SKM-1 treated with dmso at 0.1 percent for 144 hours (cell line): ENCODE measurements around the gene CILP2.
A peak's percentile ranks its signal among the peaks of the same experiment; 100 is the strongest.

Experiments
- DNase-seq: peaks from one replicate; lab custom pipeline; 2025; ENCODE audit not compliant: unreplicated experiment; lab: John Stamatoyannopoulos, UW

Gene CILP2

GRCh38 chr19:19543640-19544039, 5.6 kb downstream of the CILP2 start:
- no peak for DNase-seq

GRCh38 chr19:19544257-19544953, 6.3 kb downstream of the CILP2 start:
- no peak for DNase-seq

DNA sequence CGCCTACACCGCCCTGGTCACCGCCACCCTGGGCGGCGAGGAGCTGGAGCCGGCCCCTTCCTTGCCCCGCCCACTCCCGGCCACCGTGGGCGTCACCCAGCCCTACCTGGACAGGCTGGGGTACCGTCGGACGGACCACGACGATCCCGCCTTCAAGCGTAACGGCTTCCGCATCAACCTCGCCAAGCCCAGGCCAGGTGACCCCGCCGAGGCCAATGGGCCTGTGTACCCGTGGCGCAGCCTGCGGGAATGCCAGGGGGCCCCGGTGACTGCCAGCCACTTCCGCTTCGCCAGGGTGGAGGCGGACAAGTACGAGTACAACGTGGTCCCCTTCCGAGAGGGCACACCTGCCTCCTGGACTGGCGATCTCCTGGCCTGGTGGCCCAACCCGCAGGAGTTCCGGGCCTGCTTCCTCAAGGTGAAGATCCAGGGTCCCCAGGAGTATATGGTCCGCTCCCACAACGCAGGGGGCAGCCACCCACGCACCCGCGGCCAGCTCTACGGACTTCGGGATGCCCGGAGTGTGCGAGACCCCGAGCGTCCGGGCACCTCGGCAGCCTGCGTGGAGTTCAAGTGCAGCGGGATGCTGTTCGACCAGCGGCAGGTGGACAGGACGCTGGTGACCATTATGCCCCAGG, 7.0 kb downstream of the CILP2 start:
- no peak for DNase-seq

DNA sequence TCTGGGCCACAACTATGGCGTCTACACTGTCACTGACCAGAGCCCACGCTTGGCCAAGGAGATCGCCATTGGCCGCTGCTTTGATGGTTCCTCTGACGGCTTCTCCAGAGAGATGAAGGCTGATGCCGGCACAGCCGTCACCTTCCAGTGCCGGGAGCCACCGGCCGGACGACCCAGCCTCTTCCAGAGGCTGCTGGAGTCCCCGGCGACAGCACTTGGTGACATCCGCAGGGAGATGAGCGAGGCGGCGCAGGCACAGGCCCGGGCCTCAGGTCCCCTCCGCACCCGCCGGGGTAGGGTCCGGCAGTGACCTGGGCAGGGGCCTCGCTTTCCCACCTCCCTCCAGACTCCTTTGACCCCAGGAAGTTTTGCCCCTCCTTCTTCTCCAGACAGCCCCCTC, 7.6 kb downstream of the CILP2 start:
- DNase-seq, result no peak

- no peak for DNase-seq
Observed at GRCh38 chr19:19546751-19547162, 8.7 kb downstream of the CILP2 start.

DNA sequence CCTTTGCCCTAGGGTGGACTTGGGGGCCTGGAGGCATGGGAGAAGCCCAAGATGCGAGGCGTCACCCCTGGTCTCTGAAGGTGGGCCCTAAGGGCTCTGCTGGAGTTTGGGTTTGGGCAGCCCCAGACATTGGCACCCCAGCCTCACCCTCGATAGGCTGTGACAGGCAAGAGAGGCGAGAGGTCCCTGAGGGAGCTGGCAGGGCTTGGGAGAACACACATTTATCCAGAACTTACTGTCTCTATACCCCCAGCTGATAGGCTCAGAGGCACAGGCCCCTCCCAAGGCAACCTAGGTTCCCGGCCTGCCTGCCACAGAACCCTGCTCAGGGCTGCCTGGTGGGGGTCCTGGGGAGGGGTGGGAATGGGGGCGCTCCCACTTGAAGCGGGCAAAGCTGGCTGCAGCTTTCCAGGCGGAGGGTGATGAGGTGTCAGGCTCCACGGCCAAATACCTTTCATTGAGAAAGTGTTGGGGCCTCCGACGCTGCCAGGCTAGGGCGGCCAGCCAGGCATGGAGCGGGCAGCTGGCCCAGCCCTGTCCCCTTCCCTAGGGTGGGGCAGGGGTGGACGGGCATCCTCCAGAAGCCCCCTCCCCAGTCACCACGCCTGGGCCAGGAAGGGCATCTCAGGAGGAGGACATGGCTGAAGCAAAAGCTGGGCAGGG, 9.7 kb downstream of the CILP2 start:
- DNase-seq, result no peak

DNA sequence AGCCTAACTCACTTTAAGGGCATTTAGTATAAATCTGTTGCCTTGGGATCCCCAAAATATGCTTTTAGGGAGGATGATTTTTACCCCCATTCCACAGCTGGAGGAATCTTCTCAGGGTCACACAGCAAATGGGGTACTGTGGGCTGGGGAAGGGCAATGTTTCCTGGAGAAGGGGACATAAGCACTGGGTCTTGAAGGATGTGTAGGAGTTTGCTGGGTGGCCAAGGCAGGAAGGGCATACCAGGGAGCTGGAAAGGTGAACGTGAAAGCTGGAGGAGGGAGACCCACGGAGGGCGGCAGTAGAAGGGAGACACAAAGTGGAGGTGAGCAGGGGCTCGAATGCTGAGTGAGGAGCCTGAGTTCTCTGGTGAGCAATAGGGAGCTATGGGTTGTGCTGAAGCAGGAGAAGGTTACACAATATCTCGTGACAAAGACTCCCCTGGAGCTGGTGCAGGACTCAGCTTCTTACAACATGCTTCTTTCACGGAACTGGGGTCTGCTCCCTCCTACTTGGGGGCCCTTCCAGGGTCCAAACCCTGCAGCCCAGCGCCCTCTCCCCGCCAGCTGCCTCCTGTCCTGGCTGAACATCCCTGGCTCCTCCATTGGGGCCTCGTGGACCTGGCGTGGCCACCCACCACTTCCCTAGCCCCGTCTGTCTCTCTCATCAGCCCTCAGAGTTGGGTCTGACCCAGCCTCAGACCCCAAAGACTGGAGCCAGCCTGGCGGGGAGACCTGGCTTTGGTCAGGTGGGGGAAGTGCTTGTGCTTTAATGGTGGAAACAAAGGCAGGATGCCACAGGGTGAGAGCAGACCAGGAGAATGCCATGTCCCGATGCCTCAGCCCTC, 11.1 kb downstream of the CILP2 start:
- peak; percentile 34 for DNase-seq

- DNase-seq, result no peak
Observed at GRCh38 chr19:19549804-19550464, 11.9 kb downstream of the CILP2 start.

- DNase-seq, result no peak
Observed at GRCh38 chr19:19550485-19550929, 12.4 kb downstream of the CILP2 start.

- DNase-seq, result no peak
Observed at GRCh38 chr19:19550972-19551852, 13.1 kb downstream of the CILP2 start.

DNA sequence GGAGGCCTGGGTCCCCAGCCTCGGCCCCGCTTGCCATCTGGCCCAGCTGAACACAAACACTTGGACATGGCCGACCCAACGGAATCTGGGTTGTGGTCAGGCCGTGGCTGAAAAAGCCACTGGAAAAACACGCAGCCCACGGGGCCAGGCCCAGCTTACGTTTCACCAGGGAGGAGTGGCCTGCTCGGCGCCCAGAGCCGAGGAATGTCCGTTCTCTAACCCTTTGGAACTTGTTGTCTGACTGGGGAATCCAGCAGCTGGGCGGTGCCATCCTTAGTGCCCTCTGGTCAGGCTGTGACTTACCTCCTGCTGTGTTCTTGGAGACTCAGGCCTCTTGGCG, 13.8 kb downstream of the CILP2 start:
- DNase-seq, result no peak

DNA sequence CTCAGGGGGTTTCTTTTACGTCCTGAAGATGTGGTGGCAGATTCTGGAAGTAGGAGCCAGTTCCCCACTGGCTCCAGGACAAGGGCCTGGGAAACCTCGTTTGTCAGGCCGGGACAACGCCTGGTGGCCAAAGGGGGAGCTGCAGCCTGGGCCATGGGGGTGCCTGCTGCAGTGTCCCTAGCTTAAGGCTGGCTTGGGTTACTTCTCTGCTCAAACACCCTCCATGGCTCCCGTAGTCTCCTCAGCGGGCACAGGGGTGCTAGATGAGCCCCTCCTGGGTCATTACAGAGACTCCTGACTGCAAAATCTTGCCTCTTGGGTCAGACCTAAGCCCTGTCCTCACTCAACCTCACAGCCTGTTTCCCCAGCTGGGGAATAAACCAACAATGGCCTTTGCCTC, 14.7 kb downstream of the CILP2 start:
- peak; percentile 28 for DNase-seq

DNA sequence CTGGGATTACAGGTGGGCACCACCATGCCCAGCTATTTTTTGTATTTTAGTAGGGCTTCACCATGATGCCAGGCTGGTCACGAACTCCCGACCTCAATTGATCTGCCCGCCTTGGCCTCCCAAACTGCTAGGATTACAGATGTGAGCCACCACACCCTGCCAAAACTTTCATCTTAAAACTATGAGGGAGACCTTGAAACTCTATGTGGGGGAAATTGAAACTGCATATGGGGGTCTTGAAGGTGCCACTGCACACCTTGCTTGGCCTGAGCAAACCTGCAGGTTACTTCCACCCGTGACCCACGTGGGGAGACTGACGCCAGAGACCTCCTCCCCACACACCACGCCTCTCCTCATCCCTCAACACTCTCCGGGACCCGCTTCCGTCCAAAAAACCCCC, 15.6 kb downstream of the CILP2 start:
- no peak for DNase-seq

DNA sequence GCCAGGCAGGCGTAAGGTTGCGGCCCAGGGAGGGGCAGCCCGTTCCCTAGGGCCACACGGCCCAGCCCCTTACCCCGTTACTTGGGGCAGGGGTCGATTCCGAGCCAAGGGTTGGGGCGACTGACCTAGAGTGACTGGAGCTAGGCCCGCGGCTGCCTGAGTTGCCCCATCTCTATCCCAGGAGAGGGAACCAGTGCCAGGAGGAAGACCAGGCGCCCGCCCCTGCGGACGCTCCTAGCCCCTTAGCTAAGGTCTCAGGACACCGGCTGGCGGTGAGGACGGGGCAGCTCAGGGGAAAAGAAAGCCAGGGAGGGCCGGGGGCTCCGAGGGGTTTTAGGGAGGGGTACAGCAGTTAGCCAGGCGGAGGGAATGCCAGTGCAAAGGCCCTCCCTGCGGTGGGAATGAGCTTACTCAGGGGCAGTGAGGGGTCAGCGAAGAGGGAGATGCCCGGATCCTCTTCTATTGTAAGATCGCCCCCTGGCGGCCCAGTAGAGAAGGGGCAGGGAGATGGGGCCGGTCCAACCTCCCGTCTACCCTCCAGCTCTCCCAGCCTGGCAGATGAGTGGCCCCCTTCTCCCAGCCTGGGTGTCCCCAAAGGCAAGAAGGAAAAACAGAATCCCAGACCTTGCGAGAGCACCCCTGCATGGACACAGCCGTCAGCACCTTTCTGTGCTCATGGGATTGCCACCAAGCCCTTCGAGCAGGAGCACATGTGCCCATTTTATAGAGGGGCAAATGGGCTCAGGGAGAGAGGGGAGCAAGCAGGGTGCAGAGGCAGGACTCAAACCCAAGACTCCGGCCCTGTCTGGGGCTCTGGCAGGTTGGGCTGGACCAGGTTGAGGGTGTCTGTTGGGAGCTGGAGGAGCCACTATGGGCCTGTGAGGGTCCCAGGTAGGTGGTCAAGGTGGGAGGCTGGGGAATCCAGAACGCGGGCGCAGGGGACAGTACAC, 16.3 kb downstream of the CILP2 start:
- peak; percentile 58 for DNase-seq

- no peak for DNase-seq
Observed at GRCh38 chr19:19558055-19558454, 20.0 kb downstream of the CILP2 start.

GRCh38 chr19:19558636-19559035, 20.6 kb downstream of the CILP2 start:
- DNase-seq, result no peak

DNA sequence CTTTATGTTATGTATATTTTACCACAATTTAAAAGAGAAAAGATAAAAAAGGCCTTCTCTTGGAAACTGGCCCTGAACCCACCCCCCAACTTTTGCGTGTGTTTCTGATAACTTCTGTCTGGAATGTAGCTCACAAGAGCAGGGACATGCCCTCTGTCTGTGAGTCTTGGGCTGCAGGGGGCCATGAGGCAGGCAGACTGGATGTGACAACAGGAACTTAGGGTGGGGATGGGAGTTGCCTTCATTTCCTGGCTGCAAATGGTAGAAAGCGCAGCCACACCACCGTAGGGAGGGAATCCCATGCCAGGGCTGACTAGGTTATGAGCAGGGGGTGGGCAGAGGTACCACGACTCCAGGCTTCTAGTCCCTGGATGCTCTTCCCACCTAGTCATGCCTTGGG, 21.9 kb downstream of the CILP2 start:
- DNase-seq, result no peak

- no peak for DNase-seq
Observed at GRCh38 chr19:19561946-19562664, 24.0 kb downstream of the CILP2 start.
